A549 treated with Hydrocortisone at 1 μM for 4 hours (cell line): ENCODE data around the gene TAX1BP1. TPM values are rescaled to one million over a fixed set of nuclear protein-coding genes. Genes with fewer than 3 reads are reported as not detected.

Source experiments
- total RNA-seq: library from RNA; stranded (reverse); fragments of 200-300 nt; extraction: Qiagen RNA extraction; gene quantifications from 5 replicates; pipeline ENCODE4 v1.2.3, GENCODE V29; 2022

Gene TAX1BP1
- 65.1 to 105 TPM (median 75.4 TPM) in 5 replicates for total RNA-seq

DNA sequence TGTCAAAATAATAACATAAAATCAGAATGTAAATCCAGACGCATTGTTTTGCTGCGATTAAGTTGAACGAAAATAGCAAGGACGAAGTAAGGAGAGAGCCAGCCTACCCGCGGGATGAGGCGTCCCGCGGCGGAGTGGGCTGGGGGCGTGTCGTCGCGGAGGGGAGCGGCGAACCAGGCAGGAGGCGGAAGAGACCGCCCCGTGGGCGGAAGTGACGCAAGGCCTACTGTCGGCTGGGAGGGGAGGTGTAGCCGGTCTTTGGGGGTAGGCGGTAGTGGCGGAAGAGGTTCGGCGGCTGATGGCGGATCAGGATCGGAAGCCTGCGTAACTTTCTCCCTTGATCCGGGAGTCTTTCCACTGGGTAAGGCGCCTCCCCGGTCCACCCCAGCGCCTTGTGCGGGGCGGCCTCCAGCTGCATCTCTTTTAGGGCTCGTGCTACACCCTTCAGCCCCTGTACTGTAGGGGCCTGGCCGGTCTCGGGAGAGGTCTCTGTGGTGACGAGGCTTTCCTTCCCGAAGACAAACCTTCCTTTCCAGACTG is at the start of gene TAX1BP1:
Gene TAX1BP1 (plus strand): TSS at position 254 of the 540 bp plus-strand sequence. CDS start 8,363 bp downstream, outside the sequence.

Other genes starting within 250 kb of the TAX1BP1 start
- gene HIBADH, start 77.3 kb upstream of the TAX1BP1 start, total RNA-seq = 37.4 to 47.1 TPM (median 41.6 TPM) in 5 replicates